Measurements from ENCODE around the gene SCARF1. TPM values are rescaled to one million over a fixed set of nuclear protein-coding genes. Genes with fewer than 3 reads are reported as not detected.
"Not testable (repeated sequence)": the region's sequence is repeated elsewhere in the genome, so short reads cannot be mapped to it uniquely, and the experiment has no call there.

Gene SCARF1
- total and polyA plus RNA-seq, 10 donors, result 5.1 to 112 (median 60.3) TPM

GRCh38 chr17:1673041-1673785 is 27.7 kb upstream of the SCARF1 start:
- peaks cover 12 to 43% (median 20%) of the 10 kb centered on the region in 6 donors for H3K4me1 ChIP-seq
- H3K9me3 ChIP-seq, result no peaks in the 10 kb centered on the region
- WGBS, 5 donors, result 74 to 89% (median 79%) methylated on average over 24 to 26 of the region's 26 CpGs
- no peak overlapping the region for H3K4me3 ChIP-seq
- peak overlapping the region in 3 of 8 donors; percentile 1 to 60 (median 18) for H3K27ac ChIP-seq
- no peak for DNase-seq
- TF ChIP-seq POLR2AphosphoS5 (IDR thresholded peaks at IDR 0.05) (peak; percentile 48 to 64 (median 51)), CTCF (IDR thresholded peaks at IDR 0.05 in 8 of 11, conservative IDR thresholded peaks at IDR 0.05 in 3 of 11) (no peak)
- intact Hi-C loops (cut with DNase I; ENCODE audit: low total_unique reads), result loop anchor here (5.0 kb wide), 1 partner anchor 114 kb away; no protein-coding TSS in a partner anchor
- H3K36me3 ChIP-seq, result peaks cover 11 to 100% (median 98%) of the 10 kb centered on the region in 6 donors
- H3K27me3 ChIP-seq (replicated peaks in 1 of 7), result no peaks in the 10 kb centered on the region

- DNase-seq; H3K27ac ChIP-seq; H3K9me3 ChIP-seq; H3K4me3 ChIP-seq; H3K27me3 ChIP-seq (replicated peaks in 1 of 7); intact Hi-C loops (cut with DNase I; ENCODE audit: low total_unique reads): not testable (repeated sequence)
- Histone ChIP-seq H3K4me1 (peaks cover 0 to 40% (median 15%) of the 10 kb centered on the region in 6 donors), H3K36me3 (peaks cover 9 to 100% (median 93%) of the 10 kb centered on the region in 6 donors)
- WGBS, 5 donors, result 92 to 96% (median 94%) methylated on average over 5 of the region's 5 CpGs
Measured at GRCh38 chr17:1663934-1664333, 18.4 kb upstream of the SCARF1 start.

GRCh38 chr17:1661045-1661444 is 15.5 kb upstream of the SCARF1 start:
- peaks cover 0 to 12% (median 4%) of the 10 kb centered on the region in 6 donors for H3K4me1 ChIP-seq
- no peak for TF ChIP-seq CTCF (IDR thresholded peaks at IDR 0.05 in 8 of 11, conservative IDR thresholded peaks at IDR 0.05 in 3 of 11)
- no peak for TF ChIP-seq POLR2A (IDR thresholded peaks at IDR 0.05)
- no peak for TF ChIP-seq POLR2AphosphoS5 (IDR thresholded peaks at IDR 0.05)
- H3K9me3 ChIP-seq, result no peaks in the 10 kb centered on the region
- intact Hi-C loops (cut with DNase I; ENCODE audit: low total_unique reads), result no loop called here
- WGBS, 5 donors, result 91 to 96% (median 93%) methylated on average over 10 to 12 of the region's 12 CpGs
- no peak for DNase-seq
- H3K4me3 ChIP-seq, result no peak overlapping the region
- H3K36me3 ChIP-seq, result peaks cover 14 to 100% (median 96%) of the 10 kb centered on the region in 6 donors
- no peak overlapping the region for H3K27ac ChIP-seq
- H3K27me3 ChIP-seq (replicated peaks in 1 of 7), result no peaks in the 10 kb centered on the region

GRCh38 chr17:1658100-1658499 is 12.6 kb upstream of the SCARF1 start:
- no peaks in the 10 kb centered on the region for H3K9me3 ChIP-seq
- no peaks in the 10 kb centered on the region for H3K4me1 ChIP-seq
- TF ChIP-seq CTCF (IDR thresholded peaks at IDR 0.05 in 8 of 11, conservative IDR thresholded peaks at IDR 0.05 in 3 of 11) (no peak), POLR2A (IDR thresholded peaks at IDR 0.05) (no peak), POLR2AphosphoS5 (IDR thresholded peaks at IDR 0.05) (no peak)
- no peak overlapping the region for H3K27ac ChIP-seq
- no peak overlapping the region for H3K4me3 ChIP-seq
- intact Hi-C loops (cut with DNase I; ENCODE audit: low total_unique reads), result no loop called here
- DNase-seq, result no peak
- peaks cover 24 to 100% (median 100%) of the 10 kb centered on the region in 6 donors for H3K36me3 ChIP-seq
- 90 to 96% (median 93%) methylated on average over 9 of the region's 9 CpGs for WGBS, 5 donors
- H3K27me3 ChIP-seq (replicated peaks in 1 of 7), result no peaks in the 10 kb centered on the region
